Muscle layer of duodenum (tissue), 2 donors: ENCODE data around the gene LRFN2.

ENCODE experiments used
- H3K27ac ChIP-seq: one replicate; pipeline ENCODE4 v1.7.0; 2013; ENCODE audit warnings: mild to moderate bottlenecking, low read length
- H3K27me3 ChIP-seq: one replicate; pipeline ENCODE4 v1.7.0; 2013; ENCODE audit warnings: low read depth, mild to moderate bottlenecking, control low read depth, low read length
- H3K36me3 ChIP-seq, 2 donors: one replicate each; pipeline ENCODE4 v1.7.0; 2013; ENCODE audit warnings: low read length in 2 of 2, control low read depth in 1 of 2, mild to moderate bottlenecking in 1 of 2; ENCODE audit not compliant: insufficient read depth in 2 of 2, control insufficient read depth in 1 of 2
- H3K4me1 ChIP-seq, 2 donors: one replicate each; pipeline ENCODE4 v1.7.0; 2013; ENCODE audit warnings: low read length in 2 of 2, mild to moderate bottlenecking in 2 of 2, control low read depth in 1 of 2, moderate library complexity in 1 of 2; ENCODE audit not compliant: insufficient read depth in 2 of 2, control insufficient read depth in 1 of 2
- H3K4me3 ChIP-seq, 2 donors: one replicate each; pipeline ENCODE4 v1.7.0; 2013; ENCODE audit warnings: low read length in 2 of 2, low read depth in 1 of 2, mild to moderate bottlenecking in 1 of 2
- H3K9me3 ChIP-seq, 2 donors: one replicate each; pipeline ENCODE4 v1.7.0; 2013; ENCODE audit warnings: low read length in 2 of 2, control low read depth in 1 of 2, mild to moderate bottlenecking in 1 of 2; ENCODE audit not compliant: control insufficient read depth in 1 of 2
- donor health status: healthy.

The LRFN2 gene

DNA sequence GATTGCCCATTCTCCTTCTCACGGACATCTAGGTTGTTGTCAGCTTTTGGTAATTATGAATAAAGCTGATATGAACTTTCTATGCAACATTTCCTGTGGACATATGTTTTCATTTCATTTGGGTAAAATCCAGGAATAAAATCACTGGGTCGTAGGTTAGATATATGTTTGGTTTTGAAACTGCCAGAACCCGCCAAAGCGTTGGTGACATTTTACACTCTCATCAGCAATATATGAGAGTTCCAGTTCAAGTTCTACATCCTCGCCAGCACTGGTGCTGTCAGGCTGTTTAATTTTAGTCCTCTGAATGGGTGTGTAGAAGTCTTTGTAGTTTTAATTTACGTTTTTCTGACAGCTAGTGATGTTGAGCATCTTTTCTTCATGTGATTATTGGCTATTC, 27.5 kb upstream of the LRFN2 start:
- no peaks in the 10 kb centered on the region for H3K27me3 ChIP-seq
- H3K4me3 ChIP-seq, result no peak overlapping the region
- no peak overlapping the region for H3K27ac ChIP-seq
- H3K4me1 ChIP-seq, result no peaks in the 10 kb centered on the region
- no peaks in the 10 kb centered on the region for H3K9me3 ChIP-seq
- no peaks in the 10 kb centered on the region for H3K36me3 ChIP-seq

DNA sequence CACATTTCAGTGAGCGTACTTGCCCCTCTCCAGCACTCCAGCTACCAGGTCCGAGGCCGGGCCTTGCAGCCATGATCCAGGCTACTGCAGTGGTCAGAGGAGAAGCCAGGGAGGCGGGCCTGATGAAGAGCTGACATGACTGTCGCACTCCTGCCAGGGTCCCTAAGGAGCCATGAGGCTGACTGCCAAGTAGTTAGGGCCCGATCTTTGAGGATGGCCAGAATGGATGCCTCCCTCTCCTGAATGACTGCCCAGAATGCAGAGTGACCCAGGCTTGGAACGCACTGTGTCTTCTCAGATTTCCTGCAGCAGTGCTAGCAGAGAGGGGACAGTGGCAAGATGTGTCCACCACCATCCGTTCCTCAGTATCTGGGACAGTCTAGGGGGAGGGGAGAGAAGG, 24.7 kb upstream of the LRFN2 start:
- peaks cover 7% of the 10 kb centered on the region for H3K27me3 ChIP-seq
- H3K4me1 ChIP-seq, result no peaks in the 10 kb centered on the region
- H3K4me3 ChIP-seq, result no peak overlapping the region
- no peaks in the 10 kb centered on the region for H3K36me3 ChIP-seq
- no peaks in the 10 kb centered on the region for H3K9me3 ChIP-seq
- H3K27ac ChIP-seq, result no peak overlapping the region

DNA sequence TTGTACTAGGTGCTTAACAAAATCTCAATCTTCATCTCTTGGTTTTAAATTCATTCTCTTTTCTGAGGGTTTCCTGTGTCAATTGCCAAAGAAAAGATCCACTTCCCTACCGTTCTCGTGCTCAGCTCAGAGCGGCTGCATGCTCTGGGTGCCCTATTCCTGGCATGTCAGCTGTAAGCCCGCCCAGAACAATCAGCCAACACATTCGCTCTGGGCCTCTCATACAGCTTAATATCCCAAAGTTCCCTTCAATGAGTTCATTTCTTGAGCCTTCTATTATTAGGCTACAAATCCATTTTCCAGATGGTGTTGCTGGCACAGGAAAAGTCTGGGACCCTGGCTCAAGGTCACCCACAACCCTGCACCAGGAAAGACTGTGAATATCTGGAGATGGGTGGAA, 24.3 kb upstream of the LRFN2 start:
- Histone ChIP-seq H3K4me3 (no peak overlapping the region), H3K4me1 (no peaks in the 10 kb centered on the region), H3K27ac (no peak overlapping the region), H3K9me3 (no peaks in the 10 kb centered on the region), H3K27me3 (peaks cover 7% of the 10 kb centered on the region), H3K36me3 (no peaks in the 10 kb centered on the region)

DNA sequence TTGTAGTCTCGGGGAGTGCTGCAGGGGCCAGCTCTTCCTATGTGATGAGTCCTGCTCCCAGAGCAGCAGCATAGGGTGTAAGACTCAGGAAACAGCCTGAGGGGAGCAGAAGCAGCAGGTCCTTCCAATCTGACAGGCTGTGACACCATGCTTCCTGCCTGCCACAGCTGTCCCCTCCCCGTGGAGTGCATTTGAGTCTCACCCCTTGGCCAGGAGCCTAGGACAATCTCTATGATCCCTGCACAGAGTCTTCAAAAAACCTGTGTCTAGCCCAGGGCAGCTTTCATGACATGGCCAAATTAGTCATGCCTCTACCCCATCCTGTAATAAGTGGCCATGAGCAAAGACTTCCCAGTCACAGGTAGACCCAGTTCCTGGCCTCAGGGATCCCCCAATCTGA, 23.1 kb upstream of the LRFN2 start:
- Histone ChIP-seq H3K27ac (no peak overlapping the region), H3K9me3 (no peaks in the 10 kb centered on the region), H3K36me3 (no peaks in the 10 kb centered on the region), H3K4me1 (no peaks in the 10 kb centered on the region), H3K27me3 (peaks cover 7% of the 10 kb centered on the region), H3K4me3 (no peak overlapping the region)

DNA sequence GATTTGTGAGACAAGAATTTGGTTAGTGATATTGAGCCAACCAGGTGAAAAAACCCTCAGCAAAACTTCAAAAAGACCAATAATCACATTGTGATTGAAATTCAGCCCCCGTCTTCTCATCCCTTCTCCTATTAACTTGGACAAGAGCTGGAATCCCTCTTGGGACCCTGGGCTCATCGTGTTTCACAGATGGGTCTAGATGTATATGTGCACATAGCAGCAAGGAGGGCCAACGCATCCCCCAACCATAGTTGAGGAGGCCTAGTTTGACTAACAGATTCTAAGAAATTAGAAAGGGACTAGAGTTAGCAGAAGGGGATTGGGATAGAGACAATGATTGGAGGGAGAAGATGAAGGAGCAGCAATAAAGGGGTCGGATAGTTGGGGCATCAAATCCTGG, 19.8 kb upstream of the LRFN2 start:
- H3K27ac ChIP-seq, result no peak overlapping the region
- no peaks in the 10 kb centered on the region for H3K4me1 ChIP-seq
- H3K9me3 ChIP-seq, result no peaks in the 10 kb centered on the region
- H3K4me3 ChIP-seq, result no peak overlapping the region
- H3K36me3 ChIP-seq, result no peaks in the 10 kb centered on the region
- peaks cover 7% of the 10 kb centered on the region for H3K27me3 ChIP-seq

DNA sequence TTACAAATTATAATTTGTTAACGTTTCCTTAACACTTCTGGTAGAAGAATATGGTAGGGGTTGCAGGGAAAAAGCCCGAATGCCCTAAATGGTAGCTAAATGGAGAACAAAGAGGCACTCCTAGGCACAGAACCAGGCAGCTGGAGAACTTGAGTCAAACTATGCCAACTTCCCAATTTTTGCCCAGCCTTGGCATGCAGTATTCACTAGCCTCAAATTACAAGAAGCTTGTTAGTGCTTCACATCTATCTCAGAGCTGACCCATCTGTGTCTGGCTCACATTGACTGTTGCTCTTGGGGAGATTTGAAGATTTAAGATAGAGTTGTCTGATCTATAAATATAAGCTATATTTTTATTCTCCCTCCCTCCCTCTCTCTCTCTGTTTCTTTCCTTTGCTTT, 19.4 kb upstream of the LRFN2 start:
- Histone ChIP-seq H3K4me1 (no peaks in the 10 kb centered on the region), H3K9me3 (no peaks in the 10 kb centered on the region), H3K4me3 (no peak overlapping the region), H3K27me3 (peaks cover 7% of the 10 kb centered on the region), H3K27ac (no peak overlapping the region), H3K36me3 (no peaks in the 10 kb centered on the region)

DNA sequence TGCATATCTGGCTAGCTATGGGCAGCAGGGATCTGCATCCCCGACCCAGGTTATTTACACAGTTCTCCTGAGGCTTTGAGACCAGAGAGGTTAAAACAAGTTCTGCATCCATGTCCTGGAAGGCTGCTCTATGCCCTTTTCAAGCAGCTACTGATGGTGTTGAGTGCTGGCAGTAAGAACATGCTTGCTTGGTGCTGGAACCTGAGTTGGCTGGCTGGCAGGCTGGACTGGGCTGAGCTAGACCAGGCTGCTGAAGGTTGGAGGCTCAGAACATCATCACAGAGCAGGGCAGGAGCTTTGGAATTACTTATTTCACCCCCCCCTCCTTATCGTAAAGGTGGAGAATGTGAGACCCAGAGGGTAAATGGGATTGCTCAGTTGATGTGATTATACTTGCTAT, 16.9 kb upstream of the LRFN2 start:
- Histone ChIP-seq H3K27ac (no peak overlapping the region), H3K36me3 (no peaks in the 10 kb centered on the region), H3K9me3 (no peaks in the 10 kb centered on the region), H3K4me1 (no peaks in the 10 kb centered on the region), H3K27me3 (peaks cover 9% of the 10 kb centered on the region), H3K4me3 (no peak overlapping the region)

DNA sequence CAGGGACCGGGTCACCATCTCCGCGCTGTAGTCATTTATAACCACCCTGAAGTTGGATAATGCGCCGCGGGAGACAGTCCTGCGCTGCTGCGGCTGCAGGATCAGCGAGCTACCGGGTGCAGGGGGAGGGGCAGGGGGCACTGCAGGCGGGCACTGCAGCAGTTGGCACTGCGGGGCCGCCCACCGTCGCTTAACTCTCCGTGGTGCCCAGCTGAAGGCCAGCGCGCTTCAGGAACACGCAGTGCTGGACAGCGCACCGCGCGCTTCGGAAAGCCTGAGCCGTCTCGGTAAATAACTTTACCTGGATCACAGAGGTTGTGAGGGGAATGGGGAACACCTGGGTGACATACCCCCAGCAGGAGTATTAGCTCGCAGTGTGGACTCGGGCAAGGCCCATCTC, 12.4 kb upstream of the LRFN2 start:
- Histone ChIP-seq H3K4me1 (no peaks in the 10 kb centered on the region), H3K9me3 (no peaks in the 10 kb centered on the region), H3K36me3 (no peaks in the 10 kb centered on the region), H3K27me3 (peaks cover 16% of the 10 kb centered on the region), H3K4me3 (no peak overlapping the region), H3K27ac (no peak overlapping the region)

DNA sequence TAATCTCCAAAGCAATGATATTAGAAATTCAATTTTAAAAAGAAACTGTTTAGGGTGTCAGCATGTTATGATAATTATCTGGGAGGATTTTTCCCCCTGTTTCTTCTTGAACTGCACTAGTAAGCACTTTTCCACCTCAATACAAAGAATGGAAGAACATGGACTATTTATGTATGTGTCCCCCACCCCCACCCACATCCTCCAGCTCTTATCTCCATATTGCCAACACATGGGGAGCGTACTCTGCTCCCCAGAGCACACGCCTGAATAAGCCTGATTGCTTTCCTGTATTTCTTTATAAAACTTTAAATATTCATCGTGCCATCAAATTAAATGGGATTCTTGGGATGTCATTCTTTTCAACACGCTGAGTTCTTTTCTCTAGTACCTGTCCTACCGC, 11.4 kb upstream of the LRFN2 start:
- H3K36me3 ChIP-seq, result no peaks in the 10 kb centered on the region
- H3K27ac ChIP-seq, result no peak overlapping the region
- H3K27me3 ChIP-seq, result peaks cover 16% of the 10 kb centered on the region
- no peaks in the 10 kb centered on the region for H3K9me3 ChIP-seq
- H3K4me3 ChIP-seq, result no peak overlapping the region
- H3K4me1 ChIP-seq, result no peaks in the 10 kb centered on the region

DNA sequence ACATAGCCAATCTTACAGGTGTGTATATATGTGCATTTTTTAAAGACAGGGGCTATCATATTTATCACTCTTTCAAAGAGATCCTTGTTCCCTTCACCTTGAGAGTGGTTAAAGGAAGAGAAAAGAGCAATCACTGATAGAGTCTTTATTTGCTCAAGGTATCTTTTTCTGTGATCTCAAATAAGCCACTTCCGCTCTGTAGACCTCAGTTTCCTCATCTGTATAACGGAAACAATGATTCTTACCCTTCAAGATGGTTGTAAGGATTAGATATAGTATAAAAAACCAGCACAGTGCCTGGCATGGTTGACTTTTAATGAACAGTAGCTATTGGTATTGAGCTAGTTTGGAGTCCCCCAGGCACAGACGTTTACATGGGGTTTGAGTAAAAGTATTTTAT, 10.1 kb upstream of the LRFN2 start:
- Histone ChIP-seq H3K27me3 (peaks cover 16% of the 10 kb centered on the region), H3K27ac (no peak overlapping the region), H3K9me3 (no peaks in the 10 kb centered on the region), H3K36me3 (no peaks in the 10 kb centered on the region), H3K4me3 (no peak overlapping the region), H3K4me1 (no peaks in the 10 kb centered on the region)

DNA sequence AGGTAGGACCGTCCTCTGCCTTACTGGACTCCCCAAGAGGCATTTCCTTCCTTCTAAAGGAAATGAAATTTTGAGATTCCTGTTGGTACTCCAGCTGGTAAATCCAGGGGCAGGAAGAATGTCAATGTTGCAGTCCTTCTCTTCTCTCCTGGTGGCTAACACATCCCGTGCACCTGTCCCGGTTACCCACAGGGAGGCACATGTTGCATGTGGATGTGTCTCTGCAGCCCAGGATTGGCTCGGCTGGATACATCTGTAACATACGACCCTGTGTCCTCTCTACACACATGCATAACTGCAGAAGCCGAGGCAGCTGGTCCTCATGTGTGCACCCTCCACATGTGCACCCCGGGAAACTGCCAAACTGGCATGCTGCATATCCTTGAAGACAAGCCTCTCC, 1.3 kb upstream of the LRFN2 start:
- H3K27me3 ChIP-seq, result peaks cover 18% of the 10 kb centered on the region
- no peaks in the 10 kb centered on the region for H3K9me3 ChIP-seq
- H3K36me3 ChIP-seq, result no peaks in the 10 kb centered on the region
- H3K4me3 ChIP-seq, result no peak overlapping the region
- no peak overlapping the region for H3K27ac ChIP-seq
- H3K4me1 ChIP-seq, result peaks cover 4 to 20% of the 10 kb centered on the region in 2 donors

DNA sequence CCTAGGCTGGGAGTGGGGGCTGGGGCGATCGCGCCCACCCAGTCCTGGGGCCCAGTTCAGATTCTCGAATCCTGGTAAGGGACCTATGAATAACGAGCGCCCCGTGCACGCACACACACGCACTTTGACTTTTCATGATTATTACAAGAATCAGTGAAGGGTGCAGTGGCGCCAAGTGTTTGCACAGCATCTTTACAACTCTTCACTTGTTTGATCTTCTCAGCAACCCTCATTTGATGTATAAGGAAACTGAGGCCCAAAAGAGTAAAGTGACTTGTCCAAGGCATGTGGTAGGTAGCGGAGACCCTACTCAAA, 863 bp upstream of the LRFN2 start:
- no peak overlapping the region for H3K27ac ChIP-seq
- H3K4me3 ChIP-seq, result peak overlapping the region in 1 of 2 donors; percentile 70
- H3K4me1 ChIP-seq, result peaks cover 4 to 20% of the 10 kb centered on the region in 2 donors
- H3K27me3 ChIP-seq, result peaks cover 18% of the 10 kb centered on the region
- no peaks in the 10 kb centered on the region for H3K36me3 ChIP-seq
- H3K9me3 ChIP-seq, result no peaks in the 10 kb centered on the region
